A549 (cell line): ENCODE measurements around the gene ZP3. TPM values are rescaled to one million over a fixed set of nuclear protein-coding genes. Genes with fewer than 3 reads are reported as not detected.
"Not testable (repeated sequence)": the region's sequence is repeated elsewhere in the genome, so short reads cannot be mapped to it uniquely, and the experiment has no call there.

Source experiments
- ATAC-seq, 2 experiments: fragments of 200-7000 bp in 1 of 2; fragments of >200 bp in 1 of 2; cut with Nextera tagmentation in 1 of 2; cut with Tn5 transposase in 1 of 2; 3 replicates each; pipeline versions ENCODE4 v1.8.0 to v1.9.1; 2018 to 2020; ENCODE audit warnings: mild to moderate bottlenecking in 1 of 2, moderate library complexity in 1 of 2
- CTCF ChIA-PET: fragments of 300-600 bp; sonication (Branson Sonifier 250); formaldehyde crosslinking; extraction: SDS; loops from one replicate; lab custom pipeline; 2021; ENCODE audit warnings: antibody characterized with exemption, inconsistent platforms; lab: Yijun Ruan, JAX
- POLR2A ChIA-PET: fragments of 350-600 bp; formaldehyde crosslinking; extraction: SDS; loops from one replicate; lab custom pipeline; 2021; ENCODE audit warnings: antibody characterized with exemption, inconsistent platforms; lab: Yijun Ruan, JAX
- DNase-seq, 2 experiments: peaks; one replicate each; pipeline versions ENCODE4 v3.0.0 to v3.0.0-alpha.2; 2011 to 2016; ENCODE audit warnings: low read depth in 1 of 2, low spot score in 1 of 2
- FAIRE-seq: peaks from 2 replicates; lab custom pipeline; 2011; peaks lifted over from hg19 to GRCh38; lab: Jason Lieb, UNC
- H3K27ac ChIP-seq, 2 experiments: fragments of >200 bp; sonication (Bioruptor Twin); formaldehyde crosslinking; 3 replicates each; pipeline ENCODE4 v1.5.1; 2016 to 2017
- H3K4me1 ChIP-seq: fragments of >200 bp; sonication (Bioruptor Twin); formaldehyde crosslinking; 3 replicates; pipeline ENCODE4 v1.6.1; 2016
- H3K4me2 ChIP-seq: fragments of >200 bp; sonication (Bioruptor Twin); formaldehyde crosslinking; 3 replicates; pipeline ENCODE4 v1.6.1; 2016
- H3K4me3 ChIP-seq: fragments of >200 bp; sonication (Bioruptor Twin); formaldehyde crosslinking; 3 replicates; pipeline ENCODE4 v1.5.1; 2016
- H3K9me3 ChIP-seq: fragments of >200 bp; sonication (Bioruptor Twin); formaldehyde crosslinking; 3 replicates; pipeline ENCODE4 v1.6.1; 2016
- ATOH8 ChIP-seq: fragments of 250-450 bp; sonication (Bioruptor Pico); IDR thresholded peaks from 2 replicates; pipeline ENCODE4 v1.5.0; 2020; ENCODE audit warnings: low read depth, mild to moderate bottlenecking, moderate library complexity
- CBX2 ChIP-seq: fragments of 200-600 bp; sonication (generic); IDR thresholded peaks from 2 replicates; pipeline ENCODE4 v1.6.1; 2016; ENCODE audit warnings: low read depth, mild to moderate bottlenecking, borderline replicate concordance
- CBX8 ChIP-seq: fragments of 200-600 bp; sonication (generic); IDR thresholded peaks from 2 replicates; pipeline ENCODE4 v1.6.1; 2016
- CHD2 ChIP-seq: fragments of 150-350 bp; IDR thresholded peaks from 2 replicates; pipeline ENCODE4 v1.6.1; 2014; ENCODE audit warnings: low read length; ENCODE audit not compliant: partially characterized antibody
- EHF ChIP-seq: fragments of 250-450 bp; sonication (Bioruptor Pico); IDR thresholded peaks from 2 replicates; pipeline ENCODE4 v1.5.0; 2020; ENCODE audit warnings: mild to moderate bottlenecking
- EHMT2 ChIP-seq: fragments of 200-600 bp; sonication (generic); IDR thresholded peaks from 2 replicates; pipeline ENCODE4 v1.6.1; 2016; ENCODE audit warnings: antibody characterized with exemption, low read depth, mild to moderate bottlenecking, moderate library complexity
- ESRRA ChIP-seq: fragments of 150-350 bp; IDR thresholded peaks from 2 replicates; pipeline ENCODE4 v1.6.1; 2014; ENCODE audit warnings: mild to moderate bottlenecking, low read length, borderline replicate concordance
- FOSB ChIP-seq: fragments of 250-450 bp; sonication (Bioruptor Pico); IDR thresholded peaks from 2 replicates; pipeline ENCODE4 v1.5.0; 2020; ENCODE audit warnings: mild to moderate bottlenecking, moderate library complexity
- GATA3 ChIP-seq: IDR thresholded peaks from 2 replicates; pipeline ENCODE4 v1.6.1; 2012; ENCODE audit warnings: borderline replicate concordance
- HES2 ChIP-seq: fragments of >200 bp; sonication (Bioruptor Twin); formaldehyde crosslinking; IDR thresholded peaks from 2 replicates; pipeline ENCODE4 v1.6.1; 2016
- HEYL ChIP-seq: fragments of 250-450 bp; sonication (Bioruptor Pico); IDR thresholded peaks from 2 replicates; pipeline ENCODE4 v1.8.0; 2021; ENCODE audit warnings: mild to moderate bottlenecking, moderate library complexity
- HMGXB4 ChIP-seq: fragments of 250-450 bp; sonication (Bioruptor Pico); IDR thresholded peaks from 2 replicates; pipeline ENCODE4 v1.5.0; 2021; ENCODE audit warnings: mild to moderate bottlenecking, moderate library complexity, borderline replicate concordance
- HOXA7 ChIP-seq: fragments of 250-450 bp; sonication (Bioruptor Pico); IDR thresholded peaks from 2 replicates; pipeline ENCODE4 v1.5.0; 2020; ENCODE audit warnings: mild to moderate bottlenecking, moderate library complexity
- HOXB5 ChIP-seq: fragments of 250-450 bp; sonication (Bioruptor Pico); IDR thresholded peaks from 2 replicates; pipeline ENCODE4 v1.5.0; 2020; ENCODE audit warnings: mild to moderate bottlenecking, moderate library complexity
- JUNB ChIP-seq: fragments of >200 bp; sonication (Bioruptor Twin); formaldehyde crosslinking; IDR thresholded peaks from 2 replicates; pipeline ENCODE4 v1.6.1; 2016
- KDM5A ChIP-seq: fragments of 200-600 bp; sonication (generic); IDR thresholded peaks from 2 replicates; pipeline ENCODE4 v1.6.1; 2016; ENCODE audit warnings: antibody characterized with exemption, mild to moderate bottlenecking
- MAFK ChIP-seq: fragments of 450-650 bp; IDR thresholded peaks from 2 replicates; pipeline ENCODE4 v1.6.1; 2014; ENCODE audit not compliant: partially characterized antibody
- MAZ ChIP-seq: fragments of 150-350 bp; IDR thresholded peaks from 2 replicates; pipeline ENCODE4 v1.6.1; 2014; ENCODE audit warnings: antibody characterized with exemption, low read depth, low read length, borderline replicate concordance
- MYC ChIP-seq: IDR thresholded peaks from 2 replicates; pipeline ENCODE4 v1.6.1; 2012; ENCODE audit warnings: mild to moderate bottlenecking, inconsistent platforms, low read length, improper control_type of control experiment, borderline replicate concordance
- NFE2L2 ChIP-seq: fragments of 150-350 bp; conservative IDR thresholded peaks from 2 replicates; pipeline ENCODE4 v1.6.1; 2014; ENCODE audit warnings: low read length
- NR3C1 ChIP-seq: fragments of >200 bp; sonication (Bioruptor Twin); formaldehyde crosslinking; IDR thresholded peaks from 3 replicates; pipeline ENCODE4 v1.6.1; 2017
- POLR2A ChIP-seq: IDR thresholded peaks from 2 replicates; pipeline ENCODE4 v1.6.1; 2012; ENCODE audit warnings: mild to moderate bottlenecking, low read length
- RCOR1 ChIP-seq: fragments of 150-350 bp; IDR thresholded peaks from 2 replicates; pipeline ENCODE4 v1.6.1; 2014; ENCODE audit warnings: antibody characterized with exemption, low read length, low read depth
- REST ChIP-seq: fragments of 200-600 bp; sonication (generic); IDR thresholded peaks from 2 replicates; pipeline ENCODE4 v1.6.1; 2016; ENCODE audit warnings: antibody characterized with exemption, mild to moderate bottlenecking, moderate library complexity
- RNF2 ChIP-seq: fragments of 200-600 bp; sonication (generic); IDR thresholded peaks from 2 replicates; pipeline ENCODE4 v1.6.1; 2016; ENCODE audit warnings: low read depth, mild to moderate bottlenecking, antibody characterized with exemption, moderate library complexity, borderline replicate concordance
- TFCP2L1 ChIP-seq: fragments of 250-450 bp; sonication (Bioruptor Pico); IDR thresholded peaks from 2 replicates; pipeline ENCODE4 v1.5.0; 2021; ENCODE audit warnings: mild to moderate bottlenecking
- ZC3H11A ChIP-seq: fragments of 450-650 bp; IDR thresholded peaks from 2 replicates; pipeline ENCODE4 v1.6.1; 2014; ENCODE audit warnings: antibody characterized with exemption, mild to moderate bottlenecking
- ZNF302 ChIP-seq: fragments of 250-450 bp; sonication (Bioruptor Pico); IDR thresholded peaks from 2 replicates; pipeline ENCODE4 v1.9.0; 2021; ENCODE audit warnings: inconsistent platforms, mild to moderate bottlenecking, moderate library complexity
- ZSCAN20 ChIP-seq: fragments of 250-450 bp; sonication (Bioruptor Pico); IDR thresholded peaks from 2 replicates; pipeline ENCODE4 v1.8.0; 2022; ENCODE audit warnings: mild to moderate bottlenecking, moderate library complexity
- WGBS: methylation state at CpG from one replicate; pipeline ENCODE4 v1.1.6; 2017; ENCODE audit errors: missing lambda C conversion rate; 5-methylcytosine and 5-hydroxymethylcytosine counted together
- polyA plus RNA-seq, 4 experiments: library from polyadenylated mRNA; depleted of rRNA in 3 of 4; stranded (reverse); fragments of >200 nt; fragmentation: RNase III in 1 of 4; extraction: RNeasy Plus Mini Kit Qiagen cat#74134 plus additional on column Dnase treatment in 1 of 4; gene quantifications; 2 replicates in 3 of 4; 3 replicates in 1 of 4; pipeline ENCODE4 v1.2.3, GENCODE V29; 2011 to 2017

ZP3 gene
- polyA plus RNA-seq, 2 of the 4 experiments (the other 2 are of a cell fraction), result 21.4 to 26.5 TPM

- no peak overlapping the region for H3K4me3 ChIP-seq
- TF ChIP-seq HES2 (no peak), NFE2L2 (no peak), CHD2 (no peak), ATOH8 (CRISPR knock-in tag) (no peak), KDM5A (no peak), ESRRA (no peak), POLR2A (no peak), EHMT2 (no peak), HOXA7 (no peak), TFCP2L1 (CRISPR knock-in tag) (no peak), CBX8 (no peak)
- POLR2A ChIA-PET, result interaction anchor here (0.5 kb wide), 1 partner anchor 14 kb away, joined by 3 read pairs; no protein-coding TSS in a partner anchor
- ATAC-seq (peak in 1 of 2 experiments; percentile 8; a peak in 1 of 6 replicates), FAIRE-seq (no peak), DNase-seq (peak; percentile 57 to 75)
- 83% methylated on average over 13 of the region's 13 CpGs for WGBS
- H3K9me3 ChIP-seq, result no peaks in the 10 kb centered on the region
- no peak overlapping the region for H3K4me2 ChIP-seq
- CTCF ChIA-PET, result interaction anchor here (0.6 to 1.5 kb wide), 3 partner anchors 11 to 865 kb away, joined by 3 to 6 read pairs (median 3); no protein-coding TSS in a partner anchor
- H3K27ac ChIP-seq, result peak overlapping the region in 1 of 2 experiments; percentile 11; a peak in 2 of 6 replicates
- H3K4me1 ChIP-seq, result peaks cover 21% of the 10 kb centered on the region
Measured at GRCh38 chr7:76383089-76383944, 41.4 kb upstream of the ZP3 start.

- CTCF ChIA-PET, result interaction anchor here (1.4 kb wide), 1 partner anchor 27 kb away, joined by 4 read pairs; no protein-coding TSS in a partner anchor
- no peak for FAIRE-seq
- no peak for DNase-seq
Measured at GRCh38 chr7:76386691-76387260, 38.0 kb upstream of the ZP3 start.

GRCh38 chr7:76387789-76388188 lies 37.0 kb upstream of the ZP3 start:
- DNase-seq, H3K4me2 ChIP-seq, ATAC-seq, FAIRE-seq, POLR2A ChIA-PET, H3K9me3 ChIP-seq, H3K4me3 ChIP-seq: not testable (repeated sequence)
- 93% methylated on average over 6 of the region's 6 CpGs for WGBS
- CTCF ChIA-PET, result interaction anchor here (0.6 kb wide), 1 partner anchor 8 kb away, joined by 4 read pairs; no protein-coding TSS in a partner anchor
- Histone ChIP-seq H3K27ac (peak overlapping the region in 1 of 2 experiments; percentile 96; a peak in 3 of 6 replicates), H3K4me1 (peaks cover 16% of the 10 kb centered on the region)

More at GRCh38 chr7:76386691-76387260, 38.0 kb upstream of the ZP3 start:
- no peak for ATAC-seq
- 80% methylated on average over 11 of the region's 11 CpGs for WGBS
- H3K27ac ChIP-seq, result peak overlapping the region in 1 of 2 experiments; percentile 96; a peak in 3 of 6 replicates
- no peak overlapping the region for H3K4me2 ChIP-seq
- POLR2A ChIA-PET, result interaction anchor here (0.5 kb wide), 1 partner anchor 15 kb away, joined by 3 read pairs; no protein-coding TSS in a partner anchor
- no peak overlapping the region for H3K4me3 ChIP-seq
- H3K4me1 ChIP-seq, result peaks cover 10% of the 10 kb centered on the region
- TF ChIP-seq FOSB (CRISPR knock-in tag), result no peak
- TF ChIP-seq ZSCAN20, result no peak
- no peak for TF ChIP-seq HOXA7
- TF ChIP-seq HEYL (CRISPR knock-in tag), result no peak
- TF ChIP-seq MAZ, result no peak
- TF ChIP-seq RNF2, result no peak
- TF ChIP-seq EHF (CRISPR knock-in tag), result no peak
- TF ChIP-seq CHD2, result no peak
- no peak for TF ChIP-seq RCOR1
- no peak for TF ChIP-seq MYC
- TF ChIP-seq ZNF302, result no peak
- no peak for TF ChIP-seq NR3C1
- no peak for TF ChIP-seq JUNB
- TF ChIP-seq ZC3H11A, result no peak
- TF ChIP-seq GATA3, result no peak
- no peak for TF ChIP-seq HOXB5
- no peak for TF ChIP-seq CBX2
- TF ChIP-seq MAFK, result no peak
- TF ChIP-seq REST, result no peak
- no peak for TF ChIP-seq HMGXB4
- H3K9me3 ChIP-seq, result no peaks in the 10 kb centered on the region
